ENCODE data around the gene SPTAN1.

The SPTAN1 gene

DNA sequence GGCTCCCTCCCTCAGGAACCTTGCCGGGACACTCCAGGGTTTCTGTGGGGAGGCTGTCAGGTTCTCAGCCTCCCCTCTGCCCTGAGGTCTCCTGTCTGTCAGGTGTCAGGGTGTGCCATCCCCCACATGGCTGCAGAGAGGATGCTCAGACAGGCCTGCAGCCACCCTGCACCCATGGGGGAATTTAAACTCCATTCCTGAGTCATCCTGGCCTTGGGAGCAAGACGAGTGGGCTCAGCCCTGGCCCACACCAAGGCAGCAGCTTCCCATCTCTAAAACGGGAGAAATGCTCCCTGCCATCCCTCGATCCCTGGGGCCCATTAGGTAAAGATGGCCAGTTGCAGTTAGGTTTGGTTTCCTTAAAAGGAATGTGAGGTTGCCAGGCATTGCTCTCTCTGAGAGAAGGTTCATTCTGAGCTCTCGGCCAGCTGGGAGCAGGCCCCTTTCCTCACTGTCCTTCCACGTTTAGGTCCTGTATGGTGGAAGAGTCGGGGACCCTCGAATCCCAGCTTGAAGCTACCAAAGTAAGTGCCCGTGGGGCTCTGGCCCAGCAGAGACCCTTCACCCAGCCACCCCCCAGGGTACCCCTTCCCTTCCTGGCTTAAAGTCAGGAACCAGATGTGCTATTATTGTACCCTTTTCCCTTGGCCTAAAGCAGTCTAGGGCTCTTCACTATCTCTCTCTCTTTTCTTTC, 77.6 kb downstream of the SPTAN1 start:
- TF ChIP-seq, protein P1, sequence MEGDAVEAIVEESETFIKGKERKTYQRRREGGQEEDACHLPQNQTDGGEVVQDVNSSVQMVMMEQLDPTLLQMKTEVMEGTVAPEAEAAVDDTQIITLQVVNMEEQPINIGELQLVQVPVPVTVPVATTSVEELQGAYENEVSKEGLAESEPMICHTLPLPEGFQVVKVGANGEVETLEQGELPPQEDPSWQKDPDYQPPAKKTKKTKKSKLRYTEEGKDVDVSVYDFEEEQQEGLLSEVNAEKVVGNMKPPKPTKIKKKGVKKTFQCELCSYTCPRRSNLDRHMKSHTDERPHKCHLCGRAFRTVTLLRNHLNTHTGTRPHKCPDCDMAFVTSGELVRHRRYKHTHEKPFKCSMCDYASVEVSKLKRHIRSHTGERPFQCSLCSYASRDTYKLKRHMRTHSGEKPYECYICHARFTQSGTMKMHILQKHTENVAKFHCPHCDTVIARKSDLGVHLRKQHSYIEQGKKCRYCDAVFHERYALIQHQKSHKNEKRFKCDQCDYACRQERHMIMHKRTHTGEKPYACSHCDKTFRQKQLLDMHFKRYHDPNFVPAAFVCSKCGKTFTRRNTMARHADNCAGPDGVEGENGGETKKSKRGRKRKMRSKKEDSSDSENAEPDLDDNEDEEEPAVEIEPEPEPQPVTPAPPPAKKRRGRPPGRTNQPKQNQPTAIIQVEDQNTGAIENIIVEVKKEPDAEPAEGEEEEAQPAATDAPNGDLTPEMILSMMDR (IDR thresholded peaks at IDR 0.05; ENCODE audit: insufficient read depth, low read depth, low read length, missing control alignments), result no peak

DNA sequence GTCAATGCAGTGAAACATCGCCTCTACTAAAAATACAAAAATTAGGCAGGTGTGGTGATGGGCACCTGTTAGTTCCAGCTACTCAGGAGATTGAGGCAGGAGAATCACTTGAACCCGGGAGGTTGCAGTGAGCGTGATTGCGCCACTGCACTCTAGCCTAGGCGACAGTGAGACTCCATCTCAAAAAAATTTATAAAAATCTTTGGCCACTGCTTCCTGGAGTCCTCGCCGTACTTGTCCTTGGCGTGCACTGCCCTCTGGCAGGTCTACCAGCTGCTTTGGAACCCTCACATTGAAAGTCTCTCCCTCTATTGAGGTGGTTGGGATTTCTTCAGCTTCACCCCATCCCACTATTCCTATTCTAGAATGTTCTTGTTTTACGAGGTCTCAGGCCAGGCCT, 79.2 kb downstream of the SPTAN1 start:
- no peak for DNase-seq (ENCODE audit: low read depth)
- H3K4me3 ChIP-seq (ENCODE audit: low read length), result no peak overlapping the region
- TF ChIP-seq, protein P1 (IDR thresholded peaks at IDR 0.05; ENCODE audit: insufficient read depth, low read depth, low read length, missing control alignments), result no peak

More for the DNA sequence above, 77.6 kb downstream of the SPTAN1 start:
- H3K4me3 ChIP-seq (ENCODE audit: low read length), result no peak overlapping the region
- DNase-seq (ENCODE audit: low read depth), result no peak

DNA sequence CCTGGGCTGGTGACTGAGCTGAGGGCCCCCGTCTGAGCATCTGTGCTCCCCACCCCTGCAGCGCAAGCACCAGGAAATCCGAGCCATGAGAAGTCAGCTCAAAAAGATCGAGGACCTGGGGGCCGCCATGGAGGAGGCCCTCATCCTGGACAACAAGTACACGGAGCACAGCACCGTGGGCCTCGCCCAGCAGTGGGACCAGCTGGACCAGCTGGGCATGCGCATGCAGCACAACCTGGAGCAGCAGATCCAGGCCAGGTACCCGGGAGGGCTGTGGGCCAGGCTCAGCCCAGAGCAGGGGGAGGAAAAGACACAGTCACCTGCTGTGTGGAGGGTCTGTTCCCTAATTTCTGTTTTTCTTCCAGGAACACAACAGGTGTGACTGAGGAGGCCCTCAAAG, 79.7 kb downstream of the SPTAN1 start:
- no peak overlapping the region for H3K4me3 ChIP-seq (ENCODE audit: low read length)
- no peak for DNase-seq (ENCODE audit: low read depth)
- TF ChIP-seq, protein P1 (IDR thresholded peaks at IDR 0.05; ENCODE audit: insufficient read depth, low read depth, low read length, missing control alignments), result no peak

DNA sequence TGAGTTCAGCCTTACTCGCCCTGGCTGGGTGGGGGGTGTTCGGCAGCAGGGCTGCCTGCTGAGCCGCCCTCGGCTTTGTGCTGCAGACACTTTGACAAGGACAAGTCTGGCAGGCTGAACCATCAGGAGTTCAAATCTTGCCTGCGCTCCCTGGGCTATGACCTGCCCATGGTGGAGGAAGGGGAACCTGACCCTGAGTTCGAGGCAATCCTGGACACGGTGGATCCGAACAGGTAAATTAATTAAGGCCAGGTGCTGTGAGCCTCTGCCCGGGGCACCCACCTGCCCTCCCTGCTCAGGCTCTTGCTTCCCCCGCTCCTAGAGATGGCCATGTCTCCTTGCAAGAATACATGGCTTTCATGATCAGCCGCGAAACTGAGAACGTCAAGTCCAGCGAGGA, 80.1 kb downstream of the SPTAN1 start:
- H3K4me3 ChIP-seq (ENCODE audit: low read length), result no peak overlapping the region
- no peak for DNase-seq (ENCODE audit: low read depth)
- TF ChIP-seq, protein P1 (IDR thresholded peaks at IDR 0.05; ENCODE audit: insufficient read depth, low read depth, low read length, missing control alignments), result no peak

DNA sequence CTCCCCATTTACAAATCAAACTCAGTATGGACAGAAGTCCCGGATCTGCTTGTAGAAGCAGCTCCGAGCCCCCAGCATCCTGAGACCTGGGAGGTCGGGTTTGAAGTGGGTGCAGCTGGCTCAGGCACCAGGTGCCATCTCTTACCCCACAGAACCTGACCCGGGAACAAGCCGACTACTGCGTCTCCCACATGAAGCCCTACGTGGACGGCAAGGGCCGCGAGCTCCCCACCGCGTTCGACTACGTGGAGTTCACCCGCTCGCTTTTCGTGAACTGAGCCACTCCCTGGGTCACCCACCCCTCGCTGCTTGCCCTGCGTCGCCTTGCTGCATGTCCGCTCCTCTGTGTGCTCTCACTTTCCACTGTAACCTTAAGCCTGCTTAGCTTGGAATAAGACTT, 80.7 kb downstream of the SPTAN1 start:
- TF ChIP-seq, protein P1 (IDR thresholded peaks at IDR 0.05; ENCODE audit: insufficient read depth, low read depth, low read length, missing control alignments), result no peak
- no peak overlapping the region for H3K4me3 ChIP-seq (ENCODE audit: low read length)
- no peak for DNase-seq (ENCODE audit: low read depth)

DNA sequence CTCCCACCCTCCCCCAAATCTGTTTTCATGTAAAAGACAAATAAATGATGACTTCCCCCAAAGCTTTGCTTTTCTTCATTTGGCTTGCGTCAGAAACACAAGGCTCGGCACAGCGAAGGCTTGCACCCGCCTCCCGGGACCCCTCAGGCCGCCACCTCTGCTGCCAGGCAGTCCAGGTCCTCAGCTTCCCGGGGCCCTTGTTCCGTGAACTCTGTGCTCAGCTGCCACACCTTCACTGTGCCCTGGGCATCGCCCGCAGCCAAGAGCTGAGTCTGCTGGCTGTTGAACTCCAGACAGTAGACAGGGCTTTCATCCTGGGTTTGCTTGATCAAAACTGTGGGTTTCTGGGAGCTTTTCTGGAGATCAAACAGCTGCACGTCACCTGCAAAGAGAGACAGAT, 81.2 kb downstream of the SPTAN1 start:
- no peak for DNase-seq (ENCODE audit: low read depth)
- TF ChIP-seq, protein P1 (IDR thresholded peaks at IDR 0.05; ENCODE audit: insufficient read depth, low read depth, low read length, missing control alignments), result no peak
- no peak overlapping the region for H3K4me3 ChIP-seq (ENCODE audit: low read length)

DNA sequence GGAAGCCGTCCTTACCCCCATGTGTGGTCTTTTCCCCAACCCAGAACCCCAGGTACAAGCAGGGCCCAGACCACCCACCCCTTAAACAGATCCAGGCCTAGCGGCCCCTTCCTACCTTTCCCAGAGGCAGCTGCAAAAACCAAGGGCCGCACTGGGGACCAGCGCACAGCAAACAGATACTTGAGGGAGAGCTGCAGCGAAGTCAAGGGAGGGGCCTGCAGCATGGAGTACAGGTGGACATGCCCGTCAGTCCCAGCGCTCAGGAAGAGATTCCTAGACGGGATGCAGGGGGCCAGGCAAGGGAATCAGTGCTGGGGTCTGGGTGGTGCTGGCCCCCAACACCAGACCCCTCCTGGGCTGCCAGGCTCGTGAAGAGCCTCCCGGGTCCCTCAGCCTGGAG, 81.7 kb downstream of the SPTAN1 start:
- TF ChIP-seq, protein P1 (IDR thresholded peaks at IDR 0.05; ENCODE audit: insufficient read depth, low read depth, low read length, missing control alignments), result no peak
- H3K4me3 ChIP-seq (ENCODE audit: low read length), result no peak overlapping the region
- no peak for DNase-seq (ENCODE audit: low read depth)

Data from epithelial cell of esophagus (primary cell).